ENCODE data around the gene GFOD1.

Gene GFOD1

GRCh38 chr6:13428583-13429405 is 58.6 kb downstream of the GFOD1 start:
- Mint-ChIP-seq H3K4me3 (peak overlapping the region; percentile 35), H3K27ac (peak overlapping the region; percentile 83), H3K4me1 (ENCODE audit: low read depth) (peaks cover 57% of the 10 kb centered on the region), H3K36me3 (ENCODE audit: low read depth) (peaks cover 3% of the 10 kb centered on the region), H3K9me3 (peaks cover under 1% of the 10 kb centered on the region), H3K27me3 (ENCODE audit: low read depth) (no peaks in the 10 kb centered on the region)

GRCh38 chr6:13427801-13428582 is 59.4 kb downstream of the GFOD1 start:
- no peaks in the 10 kb centered on the region for H3K27me3 Mint-ChIP-seq (ENCODE audit: low read depth)
- H3K4me3 Mint-ChIP-seq: peak overlapping the region; percentile 35
- peak overlapping the region; percentile 83 for H3K27ac Mint-ChIP-seq
- H3K9me3 Mint-ChIP-seq: no peaks in the 10 kb centered on the region
- H3K36me3 Mint-ChIP-seq (ENCODE audit: low read depth): peaks cover 3% of the 10 kb centered on the region
- H3K4me1 Mint-ChIP-seq (ENCODE audit: low read depth): peaks cover 55% of the 10 kb centered on the region

GRCh38 chr6:13427316-13427715 is 60.1 kb downstream of the GFOD1 start:
- H3K27me3 Mint-ChIP-seq (ENCODE audit: low read depth): no peaks in the 10 kb centered on the region
- no peaks in the 10 kb centered on the region for H3K36me3 Mint-ChIP-seq (ENCODE audit: low read depth)
- H3K4me1 Mint-ChIP-seq (ENCODE audit: low read depth): peaks cover 48% of the 10 kb centered on the region
- peak overlapping the region; percentile 83 for H3K27ac Mint-ChIP-seq
- H3K4me3 Mint-ChIP-seq: no peak overlapping the region
- H3K9me3 Mint-ChIP-seq: no peaks in the 10 kb centered on the region

DNA sequence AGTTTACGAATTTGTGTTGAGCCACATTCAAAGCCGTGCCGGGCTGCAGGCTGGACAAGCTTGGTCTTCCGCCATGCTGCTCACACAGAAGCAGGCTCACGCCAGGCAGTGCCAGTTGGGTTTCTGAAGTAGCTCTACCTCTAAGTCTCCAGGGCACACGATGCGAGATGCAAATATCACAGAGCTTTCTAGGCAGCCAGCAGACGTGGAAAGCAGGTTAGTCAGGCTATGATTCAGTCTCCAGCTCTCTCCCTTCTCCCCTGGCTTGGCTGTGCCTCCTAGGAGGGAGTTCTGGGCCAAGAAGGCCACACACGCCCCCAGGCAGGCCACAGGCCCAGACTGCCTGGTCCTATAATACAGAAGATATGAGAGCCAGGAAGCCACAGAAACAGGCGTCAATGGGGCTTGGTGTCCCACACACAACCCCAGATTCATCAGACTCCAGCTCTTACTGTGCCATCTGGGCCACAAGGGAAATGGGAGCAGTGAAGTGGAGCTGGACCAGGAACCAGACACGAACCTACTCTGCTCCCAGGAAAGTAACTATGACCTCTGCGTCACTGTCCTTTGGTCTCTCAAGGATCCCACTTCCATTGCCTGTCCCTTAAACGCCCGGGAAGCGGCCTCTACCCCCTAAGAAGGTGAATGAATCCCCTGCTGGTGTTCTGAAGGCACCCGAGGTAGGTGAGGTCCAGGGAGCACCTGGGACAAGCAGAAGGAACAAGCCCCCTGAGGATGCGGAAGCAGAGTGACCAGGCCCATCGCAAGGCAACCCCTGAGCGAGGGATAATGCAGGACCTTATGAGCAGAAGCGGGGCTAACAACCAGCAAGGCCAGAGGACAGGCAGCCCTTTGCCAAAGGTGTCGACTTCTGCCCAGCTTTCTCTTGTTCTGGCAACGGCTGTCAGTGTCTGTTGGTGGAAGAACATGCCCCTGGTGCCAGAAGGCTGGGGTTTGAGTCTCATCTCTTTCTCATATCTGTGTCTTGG is 61.2 kb downstream of the GFOD1 start:
- Mint-ChIP-seq H3K27ac (no peak overlapping the region), H3K9me3 (no peaks in the 10 kb centered on the region), H3K4me3 (no peak overlapping the region), H3K27me3 (ENCODE audit: low read depth) (peaks cover 7% of the 10 kb centered on the region), H3K36me3 (ENCODE audit: low read depth) (no peaks in the 10 kb centered on the region), H3K4me1 (ENCODE audit: low read depth) (peaks cover 39% of the 10 kb centered on the region)

DNA sequence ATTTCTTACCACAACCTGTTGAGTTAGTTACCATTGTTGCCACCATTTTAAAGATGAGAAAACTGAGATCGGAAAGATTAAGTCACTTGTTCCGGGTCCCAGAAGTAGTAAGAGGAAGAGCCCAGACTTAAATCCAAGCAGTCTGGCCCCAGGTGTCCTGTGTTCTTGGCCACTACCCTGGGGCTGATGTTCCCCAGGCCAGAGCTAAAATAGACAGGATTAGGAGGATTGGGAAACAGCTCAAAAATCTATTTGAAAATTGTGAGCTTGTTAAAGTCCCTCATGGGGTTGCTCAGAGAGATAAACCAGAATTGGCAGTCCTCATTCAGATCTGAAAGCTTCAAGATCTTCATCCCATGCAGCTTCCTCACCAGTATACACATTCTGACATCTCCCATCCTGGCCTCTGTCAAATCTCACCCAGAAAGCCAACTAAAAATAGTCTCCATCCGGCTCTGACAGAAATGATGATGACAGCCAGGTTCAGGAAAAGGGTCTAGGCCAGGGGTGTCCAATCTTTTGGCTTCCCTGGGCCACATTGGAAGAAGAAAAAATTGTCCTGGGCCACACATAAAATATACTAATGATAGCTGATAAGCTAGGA is 62.0 kb downstream of the GFOD1 start:
- H3K27ac Mint-ChIP-seq: no peak overlapping the region
- H3K36me3 Mint-ChIP-seq (ENCODE audit: low read depth): no peaks in the 10 kb centered on the region
- peaks cover 7% of the 10 kb centered on the region for H3K27me3 Mint-ChIP-seq (ENCODE audit: low read depth)
- H3K9me3 Mint-ChIP-seq: no peaks in the 10 kb centered on the region
- peaks cover 35% of the 10 kb centered on the region for H3K4me1 Mint-ChIP-seq (ENCODE audit: low read depth)
- H3K4me3 Mint-ChIP-seq: no peak overlapping the region

GRCh38 chr6:13423252-13423651 is 64.1 kb downstream of the GFOD1 start:
- no peaks in the 10 kb centered on the region for H3K9me3 Mint-ChIP-seq
- H3K4me3 Mint-ChIP-seq: no peak overlapping the region
- peaks cover 17% of the 10 kb centered on the region for H3K27me3 Mint-ChIP-seq (ENCODE audit: low read depth)
- peaks cover 2% of the 10 kb centered on the region for H3K36me3 Mint-ChIP-seq (ENCODE audit: low read depth)
- no peak overlapping the region for H3K27ac Mint-ChIP-seq
- H3K4me1 Mint-ChIP-seq (ENCODE audit: low read depth): peaks cover 20% of the 10 kb centered on the region

DNA sequence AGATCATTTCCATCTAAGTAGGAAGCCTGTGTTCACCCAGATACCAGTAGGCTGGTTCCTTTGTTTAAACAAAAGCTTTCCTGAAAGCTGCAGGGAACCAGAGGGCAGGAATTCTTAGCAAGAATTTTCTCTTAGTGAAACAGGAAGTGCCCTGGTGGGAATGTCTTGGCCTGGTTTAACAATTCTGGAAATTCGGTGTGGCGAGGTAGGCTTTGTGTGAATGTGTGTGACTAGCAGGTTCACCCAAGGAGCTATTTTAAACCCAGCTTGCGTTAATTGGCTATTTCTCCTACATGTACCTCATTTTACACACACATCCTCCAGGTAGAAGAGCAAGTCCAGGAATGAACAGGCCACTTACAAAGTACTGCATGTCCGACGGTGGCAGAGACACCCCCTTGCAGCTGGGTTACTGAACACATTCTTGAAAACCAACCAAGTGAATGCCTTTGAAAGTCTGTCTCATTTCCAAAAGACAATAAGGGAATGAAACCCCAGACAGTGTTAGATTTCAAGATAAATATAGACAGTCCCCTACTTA is 64.6 kb downstream of the GFOD1 start:
- Mint-ChIP-seq H3K27me3 (ENCODE audit: low read depth) (peaks cover 17% of the 10 kb centered on the region), H3K4me3 (no peak overlapping the region), H3K27ac (no peak overlapping the region), H3K9me3 (no peaks in the 10 kb centered on the region), H3K36me3 (ENCODE audit: low read depth) (peaks cover 2% of the 10 kb centered on the region), H3K4me1 (ENCODE audit: low read depth) (peaks cover 15% of the 10 kb centered on the region)

- no peak overlapping the region for H3K4me3 Mint-ChIP-seq
- peaks cover 10% of the 10 kb centered on the region for H3K4me1 Mint-ChIP-seq (ENCODE audit: low read depth)
- peaks cover 2% of the 10 kb centered on the region for H3K36me3 Mint-ChIP-seq (ENCODE audit: low read depth)
- H3K27ac Mint-ChIP-seq: no peak overlapping the region
- peaks cover 17% of the 10 kb centered on the region for H3K27me3 Mint-ChIP-seq (ENCODE audit: low read depth)
- no peaks in the 10 kb centered on the region for H3K9me3 Mint-ChIP-seq
Measured at GRCh38 chr6:13421425-13422059, 65.9 kb downstream of the GFOD1 start.

- Mint-ChIP-seq H3K9me3 (peaks cover 5% of the 10 kb centered on the region), H3K4me3 (no peak overlapping the region), H3K27ac (no peak overlapping the region), H3K27me3 (ENCODE audit: low read depth) (peaks cover 17% of the 10 kb centered on the region), H3K36me3 (ENCODE audit: low read depth) (peaks cover 2% of the 10 kb centered on the region), H3K4me1 (ENCODE audit: low read depth) (peaks cover 3% of the 10 kb centered on the region)
Measured at GRCh38 chr6:13420269-13420668, 67.1 kb downstream of the GFOD1 start.

DNA sequence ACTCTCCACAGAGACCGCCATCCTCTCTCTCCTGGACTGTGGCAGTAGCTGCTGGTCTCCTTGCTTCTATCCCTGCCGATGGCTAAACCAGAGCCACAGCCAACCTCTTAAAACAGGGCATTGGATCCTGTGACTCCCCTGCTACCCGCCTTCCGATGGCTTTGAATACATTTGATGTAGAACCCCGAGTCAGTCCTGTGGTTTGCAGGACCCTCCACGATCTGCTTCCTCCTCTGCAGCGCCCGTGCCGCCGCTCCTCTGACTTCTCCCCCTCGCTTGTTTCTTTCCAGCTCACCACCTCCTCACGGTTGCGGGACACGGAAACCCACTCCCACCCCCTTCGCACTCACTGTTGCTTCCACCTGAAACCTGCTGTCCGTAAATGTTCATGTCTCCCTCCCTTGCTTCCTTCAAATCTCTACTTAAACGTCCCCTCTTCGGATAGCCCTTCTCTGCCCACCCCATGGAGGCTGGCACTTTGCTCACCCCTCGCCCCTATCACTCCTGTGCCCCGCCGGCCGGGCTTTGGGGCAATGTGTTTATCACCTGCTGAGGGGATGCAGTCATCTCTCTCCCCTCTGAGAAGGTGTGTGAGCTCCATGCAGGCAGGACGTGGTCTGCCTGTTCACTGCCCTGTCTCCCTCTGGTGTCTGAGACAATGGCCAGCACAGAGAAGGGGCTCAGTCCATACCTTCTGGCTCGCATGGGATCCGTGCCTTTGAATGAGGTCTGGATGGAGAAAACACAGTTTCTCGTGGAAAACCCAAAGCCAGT is 67.8 kb downstream of the GFOD1 start:
- peaks cover 2% of the 10 kb centered on the region for H3K36me3 Mint-ChIP-seq (ENCODE audit: low read depth)
- H3K9me3 Mint-ChIP-seq: peaks cover 5% of the 10 kb centered on the region
- no peak overlapping the region for H3K4me3 Mint-ChIP-seq
- no peak overlapping the region for H3K27ac Mint-ChIP-seq
- H3K27me3 Mint-ChIP-seq (ENCODE audit: low read depth): peaks cover 17% of the 10 kb centered on the region
- H3K4me1 Mint-ChIP-seq (ENCODE audit: low read depth): peaks cover 2% of the 10 kb centered on the region

DNA sequence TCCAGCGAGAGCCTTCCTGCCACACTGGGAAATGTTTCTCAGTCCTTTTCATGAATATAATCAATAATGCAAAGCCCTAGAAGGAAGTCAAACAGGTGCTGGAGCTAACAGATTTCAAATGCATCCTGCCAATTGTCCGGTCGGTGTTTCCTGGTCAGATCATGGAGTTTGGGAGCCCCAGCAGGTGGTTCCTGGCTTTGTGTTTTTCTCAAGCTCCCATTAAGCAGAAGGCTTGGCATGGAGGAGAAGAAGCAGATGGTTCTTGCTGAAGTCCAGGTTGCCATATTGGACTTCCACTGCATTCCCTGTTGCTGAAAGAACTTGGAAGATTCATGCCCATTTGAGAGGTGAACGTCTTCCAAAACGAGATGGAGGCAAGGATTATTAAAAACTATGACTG is 68.6 kb downstream of the GFOD1 start:
- Mint-ChIP-seq H3K27ac (no peak overlapping the region), H3K27me3 (ENCODE audit: low read depth) (peaks cover 17% of the 10 kb centered on the region), H3K36me3 (ENCODE audit: low read depth) (peaks cover 2% of the 10 kb centered on the region), H3K9me3 (peaks cover 5% of the 10 kb centered on the region), H3K4me3 (no peak overlapping the region), H3K4me1 (ENCODE audit: low read depth) (peaks cover 2% of the 10 kb centered on the region)

- H3K27me3 Mint-ChIP-seq (ENCODE audit: low read depth): peaks cover 17% of the 10 kb centered on the region
- H3K27ac Mint-ChIP-seq: no peak overlapping the region
- peaks cover 2% of the 10 kb centered on the region for H3K36me3 Mint-ChIP-seq (ENCODE audit: low read depth)
- H3K4me1 Mint-ChIP-seq (ENCODE audit: low read depth): peaks cover 2% of the 10 kb centered on the region
- peaks cover 5% of the 10 kb centered on the region for H3K9me3 Mint-ChIP-seq
- no peak overlapping the region for H3K4me3 Mint-ChIP-seq
Measured at GRCh38 chr6:13417954-13418353, 69.4 kb downstream of the GFOD1 start.

DNA sequence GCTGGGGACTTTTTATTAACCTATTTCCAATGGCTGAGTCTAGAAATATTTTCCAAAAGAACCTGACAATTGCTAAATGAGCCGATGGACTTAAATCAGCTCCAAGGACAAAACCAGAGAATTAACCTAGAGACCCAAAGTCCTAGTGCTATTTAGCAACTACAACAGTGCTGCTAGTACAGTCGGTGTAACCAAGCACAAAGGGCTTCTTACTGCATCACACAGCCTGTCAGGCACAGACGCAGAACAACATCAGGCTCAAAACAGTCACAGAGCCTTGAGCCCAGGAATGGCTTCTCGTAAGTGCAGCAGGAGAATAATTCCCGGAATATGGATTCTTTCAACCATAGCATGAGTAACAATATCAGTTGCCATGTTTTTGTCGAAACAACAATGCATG is 70.0 kb downstream of the GFOD1 start:
- peaks cover 2% of the 10 kb centered on the region for H3K4me1 Mint-ChIP-seq (ENCODE audit: low read depth)

More for the DNA sequence above, 70.0 kb downstream of the GFOD1 start:
- peaks cover 5% of the 10 kb centered on the region for H3K9me3 Mint-ChIP-seq
- peaks cover 2% of the 10 kb centered on the region for H3K36me3 Mint-ChIP-seq (ENCODE audit: low read depth)
- peaks cover 17% of the 10 kb centered on the region for H3K27me3 Mint-ChIP-seq (ENCODE audit: low read depth)
- H3K27ac Mint-ChIP-seq: no peak overlapping the region
- H3K4me3 Mint-ChIP-seq: no peak overlapping the region
